Transverse colon (tissue), 3 donors: Measurements from ENCODE around the gene PLD5.

Experiments
- CTCF ChIP-seq, 5 experiments: fragments of 200-600 bp in 3 of 5; fragments of 450-650 bp in 2 of 5; sonication (generic) in 3 of 5; IDR thresholded peaks; 1 replicate in 2 of 5; 2 replicates in 3 of 5; pipeline ENCODE4 v1.5.1; 2016 to 2017; ENCODE audit warnings: antibody characterized with exemption in 5 of 5, inconsistent platforms in 3 of 5, mild to moderate bottlenecking in 2 of 5, moderate library complexity in 1 of 5
- POLR2A ChIP-seq: fragments of 450-650 bp; IDR thresholded peaks from one replicate; pipeline ENCODE4 v1.6.1; 2016; ENCODE audit warnings: antibody characterized with exemption, mild to moderate bottlenecking, moderate library complexity

DNA sequence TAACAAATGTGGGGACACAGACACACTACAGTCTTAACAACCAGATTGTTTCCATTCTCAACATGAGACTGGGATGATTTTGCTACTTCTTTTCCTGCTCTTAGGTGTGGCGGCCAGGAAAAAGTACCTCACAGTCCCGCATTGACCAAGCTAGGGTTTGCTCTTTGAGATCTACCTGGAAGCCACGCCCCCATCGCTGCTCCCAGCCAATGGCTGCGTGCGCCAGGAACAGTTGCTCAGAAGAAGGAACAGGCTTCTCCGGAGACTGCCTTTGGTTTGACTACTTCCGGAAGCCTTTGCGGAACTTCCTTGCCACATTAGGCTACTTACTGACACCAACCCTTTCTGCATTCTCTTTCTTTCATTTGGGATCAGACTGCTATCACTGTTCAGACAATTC, 44.2 kb upstream of the PLD5 start:
- TF ChIP-seq POLR2A (no peak), CTCF (IDR thresholded peaks at IDR 0.05) (no peak)
